HepG2 (cell line): ENCODE data around the gene DUS1L. TPM values are rescaled to one million over a fixed set of nuclear protein-coding genes. Genes with fewer than 3 reads are reported as not detected.
A peak's percentile ranks its signal among the peaks of the same experiment; 100 is the strongest.

ENCODE experiments used
- AGO2 ChIP-seq: fragments of 200-400 bp; formaldehyde crosslinking; optimal IDR thresholded peaks from 2 replicates; pipeline ENCODE3; 2017; ENCODE audit warnings: mild to moderate bottlenecking, low read depth, low read length, moderate library complexity
- DRAP1 ChIP-seq: IDR thresholded peaks from 2 replicates; pipeline ENCODE4 v1.6.1; 2016; ENCODE audit warnings: missing genetic modification reagents, missing compliant biosample characterization
- HMGXB3 ChIP-seq: sonication (generic); formaldehyde crosslinking; IDR thresholded peaks from 2 replicates; pipeline ENCODE4 v1.4.0; 2020; ENCODE audit warnings: missing genetic modification reagents, borderline replicate concordance
- HOXA9 ChIP-seq: sonication (generic); formaldehyde crosslinking; IDR thresholded peaks from 2 replicates; pipeline ENCODE4 v1.8.1; 2022; ENCODE audit warnings: missing genetic modification reagents, mild to moderate bottlenecking, moderate library complexity, borderline replicate concordance
- IRX3 ChIP-seq: sonication (generic); formaldehyde crosslinking; IDR thresholded peaks from 2 replicates; pipeline ENCODE4 v1.8.1; 2023; ENCODE audit warnings: mild to moderate bottlenecking, low read depth, missing genetic modification reagents, borderline replicate concordance
- KDM3A ChIP-seq: IDR thresholded peaks from 2 replicates; pipeline ENCODE4 v1.6.1; 2018; ENCODE audit warnings: low read depth, missing compliant biosample characterization
- MLLT10 ChIP-seq: sonication (generic); formaldehyde crosslinking; IDR thresholded peaks from 2 replicates; pipeline ENCODE4 v1.4.0; 2020; ENCODE audit warnings: missing genetic modification reagents
- NCOA1 ChIP-seq: sonication (generic); formaldehyde crosslinking; IDR thresholded peaks from 2 replicates; pipeline ENCODE4 v1.9.0; 2021; ENCODE audit warnings: missing genetic modification reagents
- REXO4 ChIP-seq: sonication (generic); formaldehyde crosslinking; IDR thresholded peaks from 2 replicates; pipeline ENCODE4 v1.8.0; 2022; ENCODE audit warnings: missing genetic modification reagents, mild to moderate bottlenecking, borderline replicate concordance
- SP4 ChIP-seq: sonication (generic); formaldehyde crosslinking; IDR thresholded peaks from 2 replicates; pipeline ENCODE4 v1.8.1; 2023; ENCODE audit warnings: mild to moderate bottlenecking, missing genetic modification reagents
- SRSF4 ChIP-seq: fragments of 200-400 bp; formaldehyde crosslinking; IDR thresholded peaks from one replicate; pipeline ENCODE4 v1.6.1; 2018; ENCODE audit warnings: mild to moderate bottlenecking, low read depth, low read length, moderate library complexity; ENCODE audit not compliant: poor library complexity, severe bottlenecking
- ZNF18 ChIP-seq: sonication (generic); formaldehyde crosslinking; IDR thresholded peaks from 2 replicates; pipeline ENCODE4 v1.8.0; 2022; ENCODE audit warnings: mild to moderate bottlenecking, missing genetic modification reagents; ENCODE audit not compliant: insufficient replicate concordance
- ZNF225 ChIP-seq: sonication (generic); formaldehyde crosslinking; IDR thresholded peaks from 2 replicates; pipeline ENCODE4 v1.4.0; 2020; ENCODE audit warnings: mild to moderate bottlenecking, missing genetic modification reagents
- ZNF607 ChIP-seq: sonication (generic); formaldehyde crosslinking; IDR thresholded peaks from 2 replicates; pipeline ENCODE4 v1.5.1; 2020; ENCODE audit warnings: missing genetic modification reagents, mild to moderate bottlenecking, borderline replicate concordance
- ZNF660 ChIP-seq: sonication (generic); formaldehyde crosslinking; IDR thresholded peaks from 2 replicates; pipeline ENCODE4 v1.5.1; 2020; ENCODE audit warnings: mild to moderate bottlenecking, low read depth, missing genetic modification reagents, borderline replicate concordance
- ZNF737 ChIP-seq: sonication (generic); formaldehyde crosslinking; IDR thresholded peaks from 2 replicates; pipeline ENCODE4 v1.5.0; 2020; ENCODE audit warnings: missing genetic modification reagents, mild to moderate bottlenecking, borderline replicate concordance
- polyA plus RNA-seq, 8 experiments: library from polyadenylated mRNA; depleted of rRNA in 3 of 8; stranded (reverse) in 7 of 8; unstranded in 1 of 8; fragments of >200 nt; fragmentation: Illumina TruSeq in 4 of 8; extraction: Trizol in 4 of 8; gene quantifications; 2 replicates each; pipeline versions ENCODE4 v1.2.1 to v1.2.3, GENCODE V29; 2011 to 2016; ENCODE audit warnings: low read depth in 4 of 8, missing spikeins in 1 of 8, mixed read lengths in 1 of 8; ENCODE audit not compliant: insufficient read depth in 1 of 8
- total RNA-seq, 5 experiments: library from RNA; depleted of rRNA; stranded (reverse); fragments of >200 nt; fragmentation: Illumina TruSeq; extraction: Trizol; gene quantifications; 2 replicates each; pipeline ENCODE4 v1.2.3, GENCODE V29; 2016; ENCODE audit warnings: low read depth in 1 of 5
- TF ChIP-seq, protein P1 (sequence below): sonication (generic); formaldehyde crosslinking; IDR thresholded peaks from 2 replicates; pipeline ENCODE4 v1.9.0; 2021; ENCODE audit warnings: missing genetic modification reagents, mild to moderate bottlenecking, borderline replicate concordance

DUS1L gene
- total and polyA plus RNA-seq, 2 of the 13 experiments (the other 11 are each of a cell fraction or from before 2014, with no cell fraction given) = 81.0 to 109 TPM

DNA sequence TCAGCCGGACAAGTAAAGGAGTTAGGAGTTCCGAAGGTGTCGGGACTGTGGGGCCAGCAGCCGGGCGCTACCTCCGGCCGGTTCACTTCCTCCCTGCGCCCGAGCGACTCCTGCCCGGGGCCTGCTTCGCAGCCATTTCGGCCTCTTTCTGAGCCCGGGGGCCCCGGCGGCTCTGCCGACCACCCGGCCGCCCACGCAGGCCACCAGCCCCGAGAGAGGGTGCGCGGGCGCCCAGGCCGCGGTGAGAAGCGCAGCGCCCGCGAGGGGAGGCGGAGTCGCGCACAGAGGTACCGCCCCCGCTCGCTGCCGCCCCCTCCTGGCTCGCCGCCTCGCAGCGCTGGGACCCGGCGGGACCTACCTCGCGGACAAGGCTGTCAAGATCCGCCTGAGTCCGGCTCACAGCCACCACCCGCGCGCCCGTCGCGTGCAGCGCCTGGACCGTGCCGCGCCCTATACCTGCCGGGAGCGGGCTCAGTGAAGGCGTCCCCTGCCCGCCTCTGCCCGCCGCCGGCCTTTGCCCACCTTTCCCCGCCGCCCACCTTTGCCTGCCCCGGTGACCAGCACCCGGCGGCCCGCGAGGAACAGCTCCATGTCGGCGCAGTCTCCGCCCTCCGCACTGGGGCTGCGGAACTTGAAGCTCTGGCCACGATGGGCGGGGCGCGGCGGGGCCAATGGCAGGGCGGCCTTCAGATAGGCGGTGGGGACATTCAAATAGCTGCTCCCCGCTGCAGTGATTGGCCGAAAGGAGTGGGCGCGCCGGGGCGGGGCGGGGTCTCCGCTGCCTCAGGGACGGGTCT, 28.3 kb downstream of the DUS1L start, which contains the start of gene DCXR (continued):
- TF ChIP-seq AGO2 = peak; percentile 94
- TF ChIP-seq ZNF660 (CRISPR knock-in tag) = 0 out of 2 replicates have a peak, but pooled peaks have one; percentile 19
- TF ChIP-seq HOXA9 (CRISPR knock-in tag) = 0 out of 2 replicates have a peak, but pooled peaks have one; percentile 53
- peak; percentile 67; the same call in 1 of the 2 replicates for TF ChIP-seq HMGXB3 (CRISPR knock-in tag)
- TF ChIP-seq ZNF737 (CRISPR knock-in tag) = no peak
- peak; percentile 47 for TF ChIP-seq ZNF18 (CRISPR knock-in tag)
- TF ChIP-seq SP4 (CRISPR knock-in tag) = peak; percentile 96
- no peak; the same call in 1 of the 2 replicates for TF ChIP-seq IRX3 (CRISPR knock-in tag)
- peak; percentile 93 for TF ChIP-seq KDM3A (CRISPR knock-in tag)
- no peak for TF ChIP-seq MLLT10 (CRISPR knock-in tag)
- TF ChIP-seq, protein P1, sequence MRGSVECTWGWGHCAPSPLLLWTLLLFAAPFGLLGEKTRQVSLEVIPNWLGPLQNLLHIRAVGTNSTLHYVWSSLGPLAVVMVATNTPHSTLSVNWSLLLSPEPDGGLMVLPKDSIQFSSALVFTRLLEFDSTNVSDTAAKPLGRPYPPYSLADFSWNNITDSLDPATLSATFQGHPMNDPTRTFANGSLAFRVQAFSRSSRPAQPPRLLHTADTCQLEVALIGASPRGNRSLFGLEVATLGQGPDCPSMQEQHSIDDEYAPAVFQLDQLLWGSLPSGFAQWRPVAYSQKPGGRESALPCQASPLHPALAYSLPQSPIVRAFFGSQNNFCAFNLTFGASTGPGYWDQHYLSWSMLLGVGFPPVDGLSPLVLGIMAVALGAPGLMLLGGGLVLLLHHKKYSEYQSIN (CRISPR knock-in tag) = no peak
- no peak; the same call in 1 of the 2 replicates for TF ChIP-seq REXO4 (CRISPR knock-in tag)
- TF ChIP-seq ZNF225 (CRISPR knock-in tag) = no peak; the same call in 1 of the 2 replicates
- peak; percentile 100 for TF ChIP-seq DRAP1 (CRISPR knock-in tag)
- peak; percentile 73 for TF ChIP-seq SRSF4
- peak; percentile 85; the same call in 1 of the 2 replicates for TF ChIP-seq NCOA1
- TF ChIP-seq ZNF607 (CRISPR knock-in tag) = peak; percentile 98; the same call in 1 of the 2 replicates
